Measurements from ENCODE around the gene DEPDC7.

DEPDC7 gene

DNA sequence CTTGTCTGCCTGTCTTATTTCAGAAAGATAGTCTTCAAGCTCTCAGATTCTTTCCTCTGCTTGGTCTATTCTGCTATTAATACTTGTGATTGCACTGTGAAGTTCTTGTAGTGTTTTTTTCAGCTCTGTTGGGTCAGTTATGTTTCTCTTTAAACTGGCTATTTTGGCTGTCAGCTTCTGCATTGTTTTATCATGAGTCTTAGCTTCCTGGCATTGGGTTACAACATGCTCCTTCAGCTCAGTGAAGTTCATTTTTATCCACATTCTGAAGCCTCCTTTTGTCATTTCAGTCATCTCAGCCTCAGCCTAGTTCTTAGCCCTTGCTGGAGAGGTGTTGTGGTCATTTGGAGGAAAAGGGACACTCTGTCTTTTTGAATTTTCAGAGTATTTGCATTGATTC, 15.5 kb upstream of the DEPDC7 start:
- DNase-seq (ENCODE audit: low read depth): peak; percentile 85
- Histone ChIP-seq H3K9me3 (ENCODE audit: control insufficient read depth, low read length) (no peaks in the 10 kb centered on the region), H3K9ac (ENCODE audit: low read length) (peak overlapping the region; percentile 14), H3K36me3 (ENCODE audit: control insufficient read depth, insufficient read depth, low read length, severe bottlenecking) (no peaks in the 10 kb centered on the region), H3K4me1 (ENCODE audit: control insufficient read depth, insufficient read depth, low read length) (peaks cover 30% of the 10 kb centered on the region), H3K27me3 (replicated peaks; ENCODE audit: control insufficient read depth, insufficient read depth, low read length) (no peaks in the 10 kb centered on the region), H3K4me3 (ENCODE audit: low read length) (peak overlapping the region; percentile 13)

DNA sequence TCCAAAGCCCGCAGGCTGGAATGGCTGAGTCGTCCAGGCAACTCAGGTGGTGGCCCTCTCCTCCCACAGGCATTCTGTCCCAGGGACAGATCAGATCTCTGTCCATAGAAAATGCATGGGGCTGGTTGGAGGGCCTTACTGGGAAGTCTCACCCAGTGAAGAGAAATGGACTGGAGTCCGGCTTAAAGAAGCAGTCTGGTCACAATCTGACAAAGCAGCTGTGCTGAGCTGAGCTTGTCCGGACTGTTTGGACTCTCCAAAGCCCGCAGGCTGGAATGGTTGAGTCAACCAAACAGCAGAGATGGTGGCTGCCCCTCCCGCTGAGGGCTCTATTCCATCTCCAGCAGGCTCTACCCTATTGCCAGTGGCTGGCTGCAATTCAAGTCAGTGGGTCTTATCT, 14.4 kb upstream of the DEPDC7 start:
- no peaks in the 10 kb centered on the region for H3K9me3 ChIP-seq (ENCODE audit: control insufficient read depth, low read length)
- no peak overlapping the region for H3K9ac ChIP-seq (ENCODE audit: low read length)
- no peak for DNase-seq (ENCODE audit: low read depth)
- H3K4me1 ChIP-seq (ENCODE audit: control insufficient read depth, insufficient read depth, low read length): peaks cover 30% of the 10 kb centered on the region
- H3K27me3 ChIP-seq (replicated peaks; ENCODE audit: control insufficient read depth, insufficient read depth, low read length): no peaks in the 10 kb centered on the region
- H3K36me3 ChIP-seq (ENCODE audit: control insufficient read depth, insufficient read depth, low read length, severe bottlenecking): no peaks in the 10 kb centered on the region
- H3K4me3 ChIP-seq (ENCODE audit: low read length): no peak overlapping the region

GRCh38 chr11:33001751-33002542, 13.7 kb upstream of the DEPDC7 start:
- H3K27me3 ChIP-seq (replicated peaks; ENCODE audit: control insufficient read depth, insufficient read depth, low read length): no peaks in the 10 kb centered on the region
- H3K4me1 ChIP-seq (ENCODE audit: control insufficient read depth, insufficient read depth, low read length): peaks cover 30% of the 10 kb centered on the region
- H3K4me3 ChIP-seq (ENCODE audit: low read length): no peak overlapping the region
- no peaks in the 10 kb centered on the region for H3K36me3 ChIP-seq (ENCODE audit: control insufficient read depth, insufficient read depth, low read length, severe bottlenecking)
- no peak overlapping the region for H3K9ac ChIP-seq (ENCODE audit: low read length)
- no peak for DNase-seq (ENCODE audit: low read depth)
- no peaks in the 10 kb centered on the region for H3K9me3 ChIP-seq (ENCODE audit: control insufficient read depth, low read length)

DNA sequence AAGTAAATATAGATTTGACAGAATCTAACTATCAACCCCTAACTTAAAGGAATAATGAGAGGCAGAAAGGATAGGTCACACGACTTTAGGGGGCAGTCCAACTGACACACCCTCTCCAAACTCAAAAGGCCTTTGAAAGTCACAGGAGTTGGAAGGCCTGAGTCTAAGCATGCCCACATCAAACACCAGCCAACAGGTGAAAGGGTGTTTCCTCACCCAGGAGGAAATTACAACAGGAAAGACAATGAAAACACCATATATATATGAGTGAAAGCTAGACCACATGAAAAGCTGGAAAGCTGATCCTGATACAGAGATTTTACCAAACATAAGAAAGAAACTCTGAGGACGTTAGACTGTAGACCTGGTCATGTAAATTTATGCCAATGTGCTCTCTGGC, 10.5 kb upstream of the DEPDC7 start:
- Histone ChIP-seq H3K9ac (ENCODE audit: low read length) (no peak overlapping the region), H3K4me1 (ENCODE audit: control insufficient read depth, insufficient read depth, low read length) (peaks cover 22% of the 10 kb centered on the region), H3K36me3 (ENCODE audit: control insufficient read depth, insufficient read depth, low read length, severe bottlenecking) (no peaks in the 10 kb centered on the region), H3K27me3 (replicated peaks; ENCODE audit: control insufficient read depth, insufficient read depth, low read length) (no peaks in the 10 kb centered on the region), H3K9me3 (ENCODE audit: control insufficient read depth, low read length) (no peaks in the 10 kb centered on the region), H3K4me3 (ENCODE audit: low read length) (no peak overlapping the region)
- no peak for DNase-seq (ENCODE audit: low read depth)

DNA sequence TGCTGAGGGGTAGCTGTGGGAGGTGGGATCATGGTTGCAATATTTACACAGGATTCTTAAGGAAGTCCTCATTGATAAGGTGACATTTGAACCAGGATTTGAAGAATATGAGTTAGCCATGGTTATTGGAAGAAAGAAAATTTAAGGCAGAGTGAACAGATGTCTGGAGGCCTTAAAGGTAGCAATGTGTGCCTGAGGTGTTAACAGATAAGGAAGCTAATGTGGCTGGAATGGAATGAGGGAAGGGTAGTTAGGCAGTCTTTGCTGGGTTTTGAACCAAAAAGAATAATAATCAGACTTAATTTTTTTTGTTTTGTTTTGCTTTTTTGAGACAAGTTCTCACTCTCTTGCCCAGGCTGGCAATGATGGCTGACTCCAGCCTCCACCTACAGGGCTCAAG, 9.7 kb upstream of the DEPDC7 start:
- Histone ChIP-seq H3K9me3 (ENCODE audit: control insufficient read depth, low read length) (no peaks in the 10 kb centered on the region), H3K4me3 (ENCODE audit: low read length) (no peak overlapping the region), H3K27me3 (replicated peaks; ENCODE audit: control insufficient read depth, insufficient read depth, low read length) (no peaks in the 10 kb centered on the region), H3K36me3 (ENCODE audit: control insufficient read depth, insufficient read depth, low read length, severe bottlenecking) (no peaks in the 10 kb centered on the region), H3K4me1 (ENCODE audit: control insufficient read depth, insufficient read depth, low read length) (peaks cover 14% of the 10 kb centered on the region), H3K9ac (ENCODE audit: low read length) (no peak overlapping the region)
- DNase-seq (ENCODE audit: low read depth): no peak

DNA sequence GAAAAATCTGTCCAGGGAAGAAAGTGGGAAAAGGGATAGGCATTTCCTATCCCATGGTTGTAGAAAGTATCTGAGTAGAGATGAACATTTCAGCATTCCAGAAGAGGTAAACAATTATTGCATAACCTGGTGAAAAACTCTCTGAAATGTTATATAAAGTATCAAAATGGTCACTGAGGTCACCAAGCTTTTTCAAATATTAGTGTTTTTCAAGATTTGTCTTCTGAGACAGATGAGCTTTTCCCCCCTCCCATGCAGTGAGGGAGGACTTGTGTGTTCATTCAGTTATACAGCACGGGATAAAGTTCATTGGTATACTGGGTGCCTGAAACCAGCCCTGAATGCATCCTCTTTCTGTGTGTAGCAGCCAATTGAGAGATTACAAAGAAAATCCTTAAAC, 1.9 kb upstream of the DEPDC7 start:
- Histone ChIP-seq H3K9me3 (ENCODE audit: control insufficient read depth, low read length) (no peaks in the 10 kb centered on the region), H3K36me3 (ENCODE audit: control insufficient read depth, insufficient read depth, low read length, severe bottlenecking) (no peaks in the 10 kb centered on the region), H3K4me3 (ENCODE audit: low read length) (no peak overlapping the region), H3K27me3 (replicated peaks; ENCODE audit: control insufficient read depth, insufficient read depth, low read length) (no peaks in the 10 kb centered on the region), H3K9ac (ENCODE audit: low read length) (no peak overlapping the region), H3K4me1 (ENCODE audit: control insufficient read depth, insufficient read depth, low read length) (peaks cover 13% of the 10 kb centered on the region)
- DNase-seq (ENCODE audit: low read depth): no peak

GRCh38 chr11:33016654-33017053, 976 bp downstream of the DEPDC7 start:
- H3K4me1 ChIP-seq (ENCODE audit: control insufficient read depth, insufficient read depth, low read length): peaks cover 12% of the 10 kb centered on the region
- no peaks in the 10 kb centered on the region for H3K36me3 ChIP-seq (ENCODE audit: control insufficient read depth, insufficient read depth, low read length, severe bottlenecking)
- H3K9me3 ChIP-seq (ENCODE audit: control insufficient read depth, low read length): no peaks in the 10 kb centered on the region
- H3K27me3 ChIP-seq (replicated peaks; ENCODE audit: control insufficient read depth, insufficient read depth, low read length): no peaks in the 10 kb centered on the region
- peak overlapping the region; percentile 78 for H3K9ac ChIP-seq (ENCODE audit: low read length)
- DNase-seq (ENCODE audit: low read depth): no peak
- H3K4me3 ChIP-seq (ENCODE audit: low read length): peak overlapping the region; percentile 83

DNA sequence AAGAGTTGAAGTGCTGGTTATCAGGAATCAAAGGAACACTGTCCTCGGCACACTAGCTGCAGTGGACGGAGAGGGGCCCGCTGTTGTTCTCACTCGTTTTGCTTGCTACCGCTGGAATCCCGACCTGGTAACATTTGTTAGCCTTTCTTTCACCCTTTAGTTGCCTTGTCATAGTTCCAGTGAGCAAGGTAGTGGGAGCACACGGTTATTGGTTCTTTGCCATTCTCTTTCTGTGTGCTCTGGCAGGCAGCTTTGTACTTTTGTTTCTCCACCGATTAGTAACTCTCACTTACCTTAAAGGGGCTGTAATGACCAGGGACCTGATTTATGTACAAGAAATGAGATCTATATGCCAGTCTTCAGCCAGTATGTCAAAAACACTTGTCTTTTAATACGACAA, 1.8 kb downstream of the DEPDC7 start:
- no peaks in the 10 kb centered on the region for H3K36me3 ChIP-seq (ENCODE audit: control insufficient read depth, insufficient read depth, low read length, severe bottlenecking)
- H3K27me3 ChIP-seq (replicated peaks; ENCODE audit: control insufficient read depth, insufficient read depth, low read length): no peaks in the 10 kb centered on the region
- H3K9ac ChIP-seq (ENCODE audit: low read length): no peak overlapping the region
- H3K9me3 ChIP-seq (ENCODE audit: control insufficient read depth, low read length): no peaks in the 10 kb centered on the region
- peak overlapping the region; percentile 83 for H3K4me3 ChIP-seq (ENCODE audit: low read length)
- peaks cover 8% of the 10 kb centered on the region for H3K4me1 ChIP-seq (ENCODE audit: control insufficient read depth, insufficient read depth, low read length)
- DNase-seq (ENCODE audit: low read depth): no peak

- no peak overlapping the region for H3K9ac ChIP-seq (ENCODE audit: low read length)
- DNase-seq (ENCODE audit: low read depth): no peak
- no peaks in the 10 kb centered on the region for H3K9me3 ChIP-seq (ENCODE audit: control insufficient read depth, low read length)
- H3K36me3 ChIP-seq (ENCODE audit: control insufficient read depth, insufficient read depth, low read length, severe bottlenecking): no peaks in the 10 kb centered on the region
- no peaks in the 10 kb centered on the region for H3K27me3 ChIP-seq (replicated peaks; ENCODE audit: control insufficient read depth, insufficient read depth, low read length)
- H3K4me3 ChIP-seq (ENCODE audit: low read length): no peak overlapping the region
- peaks cover 8% of the 10 kb centered on the region for H3K4me1 ChIP-seq (ENCODE audit: control insufficient read depth, insufficient read depth, low read length)
Observed at GRCh38 chr11:33017965-33018364, 2.3 kb downstream of the DEPDC7 start.

DNA sequence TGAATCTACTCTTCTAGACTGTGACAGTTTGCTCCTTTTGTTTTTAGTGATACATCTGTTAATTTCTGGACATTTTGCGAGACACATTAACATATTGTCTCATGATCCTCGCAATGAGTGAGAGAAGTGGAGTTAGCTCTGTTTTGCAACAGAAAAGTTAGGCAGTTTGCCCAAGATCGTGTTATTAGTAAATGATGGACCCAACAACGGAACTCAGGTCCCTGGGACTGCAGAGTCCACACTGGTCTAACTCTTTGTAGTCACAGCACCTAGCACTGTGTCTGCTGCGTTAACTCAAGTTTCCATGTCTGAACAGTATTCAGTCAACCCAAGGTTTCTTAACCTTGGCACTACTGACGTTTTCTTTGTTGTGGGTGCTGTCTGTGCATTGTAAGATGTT, 3.2 kb downstream of the DEPDC7 start:
- Histone ChIP-seq H3K4me3 (ENCODE audit: low read length) (no peak overlapping the region), H3K27me3 (replicated peaks; ENCODE audit: control insufficient read depth, insufficient read depth, low read length) (no peaks in the 10 kb centered on the region), H3K9me3 (ENCODE audit: control insufficient read depth, low read length) (no peaks in the 10 kb centered on the region), H3K4me1 (ENCODE audit: control insufficient read depth, insufficient read depth, low read length) (peaks cover 8% of the 10 kb centered on the region), H3K36me3 (ENCODE audit: control insufficient read depth, insufficient read depth, low read length, severe bottlenecking) (no peaks in the 10 kb centered on the region), H3K9ac (ENCODE audit: low read length) (no peak overlapping the region)
- no peak for DNase-seq (ENCODE audit: low read depth)

DNA sequence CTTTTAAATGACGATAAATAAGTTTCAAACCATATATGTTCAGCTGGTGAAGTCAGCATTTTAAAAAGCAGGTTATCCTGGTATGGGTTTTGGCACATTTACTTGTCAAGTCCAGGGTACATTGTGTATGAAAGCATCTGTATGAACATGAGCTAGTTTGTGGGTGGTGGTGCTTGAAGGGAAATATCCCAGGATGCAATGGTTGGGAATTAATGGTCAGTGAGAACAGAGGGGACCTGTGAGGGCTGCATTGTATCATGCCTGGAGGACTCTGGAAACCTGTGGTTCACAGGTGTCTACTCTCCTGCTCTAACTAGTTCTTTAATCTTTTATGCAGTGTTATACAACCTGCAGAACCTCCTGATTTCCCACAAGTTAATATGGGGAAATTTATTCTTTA, 5.8 kb downstream of the DEPDC7 start:
- Histone ChIP-seq H3K36me3 (ENCODE audit: control insufficient read depth, insufficient read depth, low read length, severe bottlenecking) (no peaks in the 10 kb centered on the region), H3K27me3 (replicated peaks; ENCODE audit: control insufficient read depth, insufficient read depth, low read length) (no peaks in the 10 kb centered on the region), H3K4me3 (ENCODE audit: low read length) (no peak overlapping the region), H3K4me1 (ENCODE audit: control insufficient read depth, insufficient read depth, low read length) (peaks cover 5% of the 10 kb centered on the region), H3K9me3 (ENCODE audit: control insufficient read depth, low read length) (no peaks in the 10 kb centered on the region), H3K9ac (ENCODE audit: low read length) (no peak overlapping the region)
- DNase-seq (ENCODE audit: low read depth): no peak

GRCh38 chr11:33021937-33022336, 6.3 kb downstream of the DEPDC7 start:
- H3K36me3 ChIP-seq (ENCODE audit: control insufficient read depth, insufficient read depth, low read length, severe bottlenecking): no peaks in the 10 kb centered on the region
- no peak overlapping the region for H3K4me3 ChIP-seq (ENCODE audit: low read length)
- H3K27me3 ChIP-seq (replicated peaks; ENCODE audit: control insufficient read depth, insufficient read depth, low read length): no peaks in the 10 kb centered on the region
- no peak overlapping the region for H3K9ac ChIP-seq (ENCODE audit: low read length)
- no peaks in the 10 kb centered on the region for H3K9me3 ChIP-seq (ENCODE audit: control insufficient read depth, low read length)
- DNase-seq (ENCODE audit: low read depth): no peak
- peaks cover under 1% of the 10 kb centered on the region for H3K4me1 ChIP-seq (ENCODE audit: control insufficient read depth, insufficient read depth, low read length)

Measured in adipocyte (in vitro differentiated cells).